ENCODE measurements around the gene MRPL44.

- TF ChIP-seq, protein P1, sequence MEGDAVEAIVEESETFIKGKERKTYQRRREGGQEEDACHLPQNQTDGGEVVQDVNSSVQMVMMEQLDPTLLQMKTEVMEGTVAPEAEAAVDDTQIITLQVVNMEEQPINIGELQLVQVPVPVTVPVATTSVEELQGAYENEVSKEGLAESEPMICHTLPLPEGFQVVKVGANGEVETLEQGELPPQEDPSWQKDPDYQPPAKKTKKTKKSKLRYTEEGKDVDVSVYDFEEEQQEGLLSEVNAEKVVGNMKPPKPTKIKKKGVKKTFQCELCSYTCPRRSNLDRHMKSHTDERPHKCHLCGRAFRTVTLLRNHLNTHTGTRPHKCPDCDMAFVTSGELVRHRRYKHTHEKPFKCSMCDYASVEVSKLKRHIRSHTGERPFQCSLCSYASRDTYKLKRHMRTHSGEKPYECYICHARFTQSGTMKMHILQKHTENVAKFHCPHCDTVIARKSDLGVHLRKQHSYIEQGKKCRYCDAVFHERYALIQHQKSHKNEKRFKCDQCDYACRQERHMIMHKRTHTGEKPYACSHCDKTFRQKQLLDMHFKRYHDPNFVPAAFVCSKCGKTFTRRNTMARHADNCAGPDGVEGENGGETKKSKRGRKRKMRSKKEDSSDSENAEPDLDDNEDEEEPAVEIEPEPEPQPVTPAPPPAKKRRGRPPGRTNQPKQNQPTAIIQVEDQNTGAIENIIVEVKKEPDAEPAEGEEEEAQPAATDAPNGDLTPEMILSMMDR (conservative IDR thresholded peaks at IDR 0.05 in 1 of 2, IDR thresholded peaks at IDR 0.05 in 1 of 2; ENCODE audit: low read depth in 1 of 2, low read length in 2 of 2) = no peak
- no peak for TF ChIP-seq EZH2 (IDR thresholded peaks at IDR 0.05; ENCODE audit: low read length, missing control alignments)
These were observed 9.5 kb upstream of the MRPL44 start for GRCh38 chr2:223947711-223948205.
